ENCODE measurements around the gene PCSK2.

The PCSK2 gene

GRCh38 chr20:17510548-17510947, 283.7 kb downstream of the PCSK2 start:
- no peak for DNase-seq

- DNase-seq = no peak
Measured at GRCh38 chr20:17511401-17511800, 284.6 kb downstream of the PCSK2 start.

GRCh38 chr20:17513939-17514338, 287.1 kb downstream of the PCSK2 start:
- no peak for DNase-seq

GRCh38 chr20:17515053-17515452, 288.2 kb downstream of the PCSK2 start:
- DNase-seq = no peak

- no peak for DNase-seq
Measured at GRCh38 chr20:17518339-17519052, 291.7 kb downstream of the PCSK2 start.

GRCh38 chr20:17519606-17520285, 292.9 kb downstream of the PCSK2 start:
- no peak for DNase-seq

- DNase-seq = no peak
Measured at GRCh38 chr20:17520583-17520982, 293.7 kb downstream of the PCSK2 start.

- DNase-seq = no peak
Measured at GRCh38 chr20:17522528-17522927, 295.7 kb downstream of the PCSK2 start.

- no peak for DNase-seq
Measured at GRCh38 chr20:17523326-17523725, 296.5 kb downstream of the PCSK2 start.

- no peak for DNase-seq
Measured at GRCh38 chr20:17524560-17524959, 297.7 kb downstream of the PCSK2 start.

- DNase-seq = no peak
Measured at GRCh38 chr20:17525132-17525531, 298.3 kb downstream of the PCSK2 start.

- DNase-seq = no peak
Measured at GRCh38 chr20:17525650-17526049, 298.8 kb downstream of the PCSK2 start.

- DNase-seq = no peak
Measured at GRCh38 chr20:17529586-17529985, 302.7 kb downstream of the PCSK2 start.

- DNase-seq = no peak
Measured at GRCh38 chr20:17530153-17530552, 303.3 kb downstream of the PCSK2 start.

- no peak for DNase-seq
Measured at GRCh38 chr20:17530716-17531664, 304.1 kb downstream of the PCSK2 start, which contains the start of gene BFSP1. Gene BFSP1, minus strand, starts transcription at chr20:17531379. Its CDS starts 50 bp downstream, at chr20:17531329.

GRCh38 chr20:17531665-17532025, 304.8 kb downstream of the PCSK2 start:
- DNase-seq = no peak

GRCh38 chr20:17533396-17533795, 306.6 kb downstream of the PCSK2 start:
- DNase-seq = no peak

- DNase-seq = no peak
Measured at GRCh38 chr20:17534077-17534476, 307.2 kb downstream of the PCSK2 start.

Data from cerebellar nuclear complex (tissue), 1 donor.